WTC11 (cell line): Measurements from ENCODE around the gene ZFP64.

Experiments used
- AFF4 ChIP-seq: sonication (generic); formaldehyde crosslinking; IDR thresholded peaks from 2 replicates; pipeline ENCODE4 v1.8.1; 2023; ENCODE audit warnings: mild to moderate bottlenecking, missing genetic modification reagents, borderline replicate concordance
- CTCF ChIP-seq: fragments of 200-600 bp; IDR thresholded peaks from 2 replicates; pipeline ENCODE4 v1.8.0; 2022; ENCODE audit warnings: antibody characterized with exemption
- ERG ChIP-seq: fragments of 250-450 bp; sonication (Bioruptor Pico); IDR thresholded peaks from 2 replicates; pipeline ENCODE4 v1.8.0; 2021; ENCODE audit warnings: mild to moderate bottlenecking
- FOXP4 ChIP-seq: sonication (generic); formaldehyde crosslinking; IDR thresholded peaks from 2 replicates; pipeline ENCODE4 v1.8.0; 2022; ENCODE audit warnings: mild to moderate bottlenecking, missing genetic modification reagents
- IRF1 ChIP-seq: sonication (generic); formaldehyde crosslinking; IDR thresholded peaks from 2 replicates; pipeline ENCODE4 v1.8.0; 2023; ENCODE audit warnings: missing genetic modification reagents
- MAX ChIP-seq: sonication (generic); formaldehyde crosslinking; IDR thresholded peaks from 2 replicates; pipeline ENCODE4 v1.8.0; 2022; ENCODE audit warnings: mild to moderate bottlenecking, missing genetic modification reagents
- NFE2L1 ChIP-seq: sonication (generic); formaldehyde crosslinking; IDR thresholded peaks from 2 replicates; pipeline ENCODE4 v1.8.1; 2023; ENCODE audit warnings: missing genetic modification reagents
- NFYB ChIP-seq: sonication (generic); formaldehyde crosslinking; conservative IDR thresholded peaks from 2 replicates; pipeline ENCODE4 v1.8.0; 2022; ENCODE audit warnings: low read depth, missing genetic modification reagents
- SMAD3 ChIP-seq: sonication (generic); formaldehyde crosslinking; IDR thresholded peaks from 2 replicates; pipeline ENCODE4 v1.8.0; 2022; ENCODE audit warnings: missing genetic modification reagents, mild to moderate bottlenecking, borderline replicate concordance
- ZBTB21 ChIP-seq: sonication (generic); formaldehyde crosslinking; IDR thresholded peaks from 2 replicates; pipeline ENCODE4 v1.8.1; 2023; ENCODE audit warnings: mild to moderate bottlenecking, missing genetic modification reagents, borderline replicate concordance
- ZBTB43 ChIP-seq: sonication (generic); formaldehyde crosslinking; IDR thresholded peaks from 2 replicates; pipeline ENCODE4 v1.8.1; 2023; ENCODE audit warnings: mild to moderate bottlenecking, missing genetic modification reagents
- ZNF121 ChIP-seq: sonication (generic); formaldehyde crosslinking; IDR thresholded peaks from 2 replicates; pipeline ENCODE4 v1.8.0; 2023; ENCODE audit warnings: missing genetic modification reagents
- ZNF232 ChIP-seq: sonication (generic); formaldehyde crosslinking; IDR thresholded peaks from 2 replicates; pipeline ENCODE4 v1.8.0; 2022; ENCODE audit warnings: mild to moderate bottlenecking, missing genetic modification reagents

- TF ChIP-seq ZBTB43 (CRISPR knock-in tag) (no peak), CTCF (no peak), IRF1 (CRISPR knock-in tag) (no peak), AFF4 (no peak), ZNF232 (no peak), SMAD3 (CRISPR knock-in tag) (no peak), ZNF121 (CRISPR knock-in tag) (no peak), ERG (CRISPR knock-in tag) (no peak), ZBTB21 (CRISPR knock-in tag) (no peak), NFYB (CRISPR knock-in tag) (no peak), FOXP4 (no peak), MAX (CRISPR knock-in tag) (no peak), NFE2L1 (CRISPR knock-in tag) (no peak)
These were observed 42.9 kb upstream of the ZFP64 start for GRCh38 chr20:52234302-52235045.
